HG03159 (cell line): ENCODE results near the gene WNT10A.
"Not testable (repeated sequence)": the region's sequence is repeated elsewhere in the genome, so short reads cannot be mapped to it uniquely, and the experiment has no call there.

Source experiments
- ATAC-seq: cut with Tn5 transposase; IDR thresholded peaks from one replicate; pipeline ENCODE4 v1.9.1; 2021; ENCODE audit warnings: mild to moderate bottlenecking, moderate library complexity; ENCODE audit not compliant: unreplicated experiment

Gene WNT10A

DNA sequence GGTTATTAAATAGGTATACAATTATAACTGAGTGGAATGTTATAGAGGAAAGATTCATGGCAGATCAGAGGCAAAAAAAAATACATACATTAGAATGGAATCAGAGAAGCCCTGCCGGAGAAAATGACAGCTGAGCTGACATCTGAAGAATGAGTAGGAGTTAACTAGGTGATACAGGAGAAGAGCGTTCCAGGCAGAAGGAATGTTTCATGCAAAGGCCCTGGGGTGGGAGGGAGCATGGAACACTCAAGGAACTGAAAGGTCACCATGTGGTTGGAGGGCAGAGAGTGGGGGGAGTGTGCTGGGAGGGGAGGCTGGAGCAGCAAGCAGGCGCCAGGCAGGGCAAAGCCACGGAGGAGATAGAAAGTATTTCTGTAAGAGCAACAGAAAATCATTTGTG lies 47.2 kb downstream of the WNT10A start:
- no peak for ATAC-seq

DNA sequence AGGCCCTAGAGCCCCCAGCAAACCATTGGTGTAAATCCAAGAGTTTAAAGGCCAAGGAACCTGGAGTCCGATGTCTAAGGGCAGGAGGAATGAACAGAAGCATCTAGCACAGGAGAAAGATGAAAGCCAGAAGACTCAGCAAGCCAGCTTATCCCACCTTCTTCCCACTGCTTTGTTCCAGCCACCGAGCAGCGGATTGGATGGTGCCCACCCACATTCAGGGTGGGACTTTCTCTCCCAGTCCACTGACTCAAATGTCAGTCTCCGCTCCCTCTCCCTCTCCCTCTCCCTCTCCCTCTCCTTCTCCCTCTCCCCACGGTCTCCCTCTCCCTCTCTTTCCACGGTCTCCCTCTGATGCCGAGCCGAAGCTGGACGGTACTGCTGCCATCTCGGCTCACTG lies 49.8 kb downstream of the WNT10A start:
- ATAC-seq, result not testable (repeated sequence)

DNA sequence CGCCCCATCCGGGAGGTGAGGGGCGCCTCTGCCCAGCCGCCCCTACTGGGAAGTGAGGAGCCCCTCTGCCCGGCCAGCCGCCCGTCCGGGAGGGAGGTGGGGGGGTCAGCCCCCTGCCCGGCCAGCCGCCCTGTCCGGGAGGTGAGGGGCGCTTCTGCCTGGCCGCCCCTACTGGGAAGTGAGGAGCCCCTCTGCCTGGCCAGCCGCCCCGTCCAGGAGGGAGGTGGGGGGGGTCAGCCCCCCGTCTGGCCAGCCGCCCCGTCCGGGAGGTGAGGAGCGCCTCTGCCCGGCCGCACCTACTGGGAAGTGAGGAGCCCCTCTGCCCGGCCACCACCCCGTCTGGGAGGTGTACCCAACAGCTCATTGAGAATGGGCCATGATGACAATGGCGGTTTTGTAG lies 51.1 kb downstream of the WNT10A start:
- not testable (repeated sequence) for ATAC-seq
